22Rv1 (cell line): ENCODE results near the gene PARD3.

Experiments
- ZFX ChIP-seq: fragments of 450-650 bp; IDR thresholded peaks from 2 replicates; pipeline ENCODE4 v1.6.1; 2017; ENCODE audit warnings: antibody characterized with exemption, borderline replicate concordance
- TF ChIP-seq, protein P1 (sequence below): fragments of 450-650 bp; IDR thresholded peaks from 2 replicates; pipeline ENCODE4 v1.5.1; 2017; ENCODE audit warnings: mild to moderate bottlenecking

- TF ChIP-seq, protein P1, sequence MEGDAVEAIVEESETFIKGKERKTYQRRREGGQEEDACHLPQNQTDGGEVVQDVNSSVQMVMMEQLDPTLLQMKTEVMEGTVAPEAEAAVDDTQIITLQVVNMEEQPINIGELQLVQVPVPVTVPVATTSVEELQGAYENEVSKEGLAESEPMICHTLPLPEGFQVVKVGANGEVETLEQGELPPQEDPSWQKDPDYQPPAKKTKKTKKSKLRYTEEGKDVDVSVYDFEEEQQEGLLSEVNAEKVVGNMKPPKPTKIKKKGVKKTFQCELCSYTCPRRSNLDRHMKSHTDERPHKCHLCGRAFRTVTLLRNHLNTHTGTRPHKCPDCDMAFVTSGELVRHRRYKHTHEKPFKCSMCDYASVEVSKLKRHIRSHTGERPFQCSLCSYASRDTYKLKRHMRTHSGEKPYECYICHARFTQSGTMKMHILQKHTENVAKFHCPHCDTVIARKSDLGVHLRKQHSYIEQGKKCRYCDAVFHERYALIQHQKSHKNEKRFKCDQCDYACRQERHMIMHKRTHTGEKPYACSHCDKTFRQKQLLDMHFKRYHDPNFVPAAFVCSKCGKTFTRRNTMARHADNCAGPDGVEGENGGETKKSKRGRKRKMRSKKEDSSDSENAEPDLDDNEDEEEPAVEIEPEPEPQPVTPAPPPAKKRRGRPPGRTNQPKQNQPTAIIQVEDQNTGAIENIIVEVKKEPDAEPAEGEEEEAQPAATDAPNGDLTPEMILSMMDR = no peak
- TF ChIP-seq ZFX = no peak
These were observed 601.8 kb downstream of the PARD3 start for GRCh38 chr10:34213193-34213804.
